DND-41 (cell line): ENCODE results near the gene HAAO.

Experiments
- ATAC-seq: fragments of 200-7000 bp; cut with Tn5 transposase; 3 replicates; pipeline ENCODE4 v1.9.1; 2021; ENCODE audit warnings: low read depth; ENCODE audit not compliant: insufficient read depth
- DNase-seq: peaks from one replicate; pipeline ENCODE4 v3.0.0-alpha.2; 2020
- H2AFZ ChIP-seq: 2 replicates; pipeline ENCODE4 v1.6.0; 2012; ENCODE audit warnings: low read depth, low read length
- H3K27ac ChIP-seq: 2 replicates; pipeline ENCODE4 v1.5.1; 2012; ENCODE audit warnings: low read length, inconsistent platforms
- H3K27me3 ChIP-seq: fragments of 200-600 bp; sonication (generic); 2 replicates; pipeline ENCODE4 v1.6.0; 2012; ENCODE audit warnings: low read length, mild to moderate bottlenecking, inconsistent platforms; ENCODE audit not compliant: insufficient read depth, poor library complexity
- H3K36me3 ChIP-seq: 2 replicates; pipeline ENCODE4 v1.5.1; 2012; ENCODE audit warnings: low read length, inconsistent platforms; ENCODE audit not compliant: insufficient read depth
- H3K4me1 ChIP-seq: 2 replicates; pipeline ENCODE4 v1.5.1; 2012; ENCODE audit warnings: mild to moderate bottlenecking, low read length; ENCODE audit not compliant: insufficient read depth
- H3K4me2 ChIP-seq: 2 replicates; pipeline ENCODE4 v1.6.0; 2012; ENCODE audit warnings: mild to moderate bottlenecking, moderate library complexity, low read length, inconsistent platforms; ENCODE audit not compliant: insufficient read depth
- H3K4me3 ChIP-seq, 2 experiments: fragments of 200-600 bp in 1 of 2; shearing (Covaris generic) in 1 of 2; 2 replicates each; pipeline ENCODE4 v1.5.1; 2012 to 2016; ENCODE audit warnings: inconsistent platforms in 2 of 2, low read length in 2 of 2, mild to moderate bottlenecking in 2 of 2, low read depth in 1 of 2, moderate library complexity in 1 of 2
- H3K79me2 ChIP-seq: 2 replicates; pipeline ENCODE4 v1.6.0; 2012; ENCODE audit warnings: low read length, inconsistent platforms; ENCODE audit not compliant: insufficient read depth
- H3K9ac ChIP-seq: 2 replicates; pipeline ENCODE4 v1.6.0; 2012; ENCODE audit warnings: low read depth, mild to moderate bottlenecking, inconsistent platforms, low read length, moderate library complexity
- H3K9me3 ChIP-seq: 2 replicates; pipeline ENCODE4 v1.5.1; 2012; ENCODE audit warnings: low read length, moderate library complexity, mild to moderate bottlenecking, inconsistent platforms; ENCODE audit not compliant: insufficient read depth, severe bottlenecking
- H4K20me1 ChIP-seq: 2 replicates; pipeline ENCODE4 v1.6.0; 2012; ENCODE audit warnings: low read length; ENCODE audit not compliant: insufficient read depth
- CTCF ChIP-seq: IDR thresholded peaks from 2 replicates; pipeline ENCODE4 v1.5.1; 2012; ENCODE audit warnings: borderline replicate concordance, low read length, moderate library complexity, mild to moderate bottlenecking; ENCODE audit not compliant: poor library complexity, severe bottlenecking; ENCODE audit errors: extremely low read depth
- EZH2 ChIP-seq: IDR thresholded peaks from 3 replicates; pipeline ENCODE4 v1.6.1; 2012; ENCODE audit warnings: borderline replicate concordance, low read depth, mild to moderate bottlenecking, moderate library complexity, low read length, inconsistent platforms; ENCODE audit not compliant: severe bottlenecking

The HAAO gene

GRCh38 chr2:42794271-42795046 is 2.1 kb upstream of the HAAO start:
- Histone ChIP-seq H3K27me3 (no peaks in the 10 kb centered on the region), H3K27ac (no peak overlapping the region), H3K4me2 (no peak overlapping the region), H4K20me1 (no peaks in the 10 kb centered on the region), H2AFZ (no peak overlapping the region), H3K9me3 (no peaks in the 10 kb centered on the region), H3K9ac (no peak overlapping the region), H3K4me3 (no peak overlapping the region), H3K4me1 (peaks cover 9% of the 10 kb centered on the region), H3K36me3 (no peaks in the 10 kb centered on the region), H3K79me2 (no peaks in the 10 kb centered on the region)
- no peak for DNase-seq
- ATAC-seq: no peak
- TF ChIP-seq EZH2 (no peak), CTCF (no peak)

DNA sequence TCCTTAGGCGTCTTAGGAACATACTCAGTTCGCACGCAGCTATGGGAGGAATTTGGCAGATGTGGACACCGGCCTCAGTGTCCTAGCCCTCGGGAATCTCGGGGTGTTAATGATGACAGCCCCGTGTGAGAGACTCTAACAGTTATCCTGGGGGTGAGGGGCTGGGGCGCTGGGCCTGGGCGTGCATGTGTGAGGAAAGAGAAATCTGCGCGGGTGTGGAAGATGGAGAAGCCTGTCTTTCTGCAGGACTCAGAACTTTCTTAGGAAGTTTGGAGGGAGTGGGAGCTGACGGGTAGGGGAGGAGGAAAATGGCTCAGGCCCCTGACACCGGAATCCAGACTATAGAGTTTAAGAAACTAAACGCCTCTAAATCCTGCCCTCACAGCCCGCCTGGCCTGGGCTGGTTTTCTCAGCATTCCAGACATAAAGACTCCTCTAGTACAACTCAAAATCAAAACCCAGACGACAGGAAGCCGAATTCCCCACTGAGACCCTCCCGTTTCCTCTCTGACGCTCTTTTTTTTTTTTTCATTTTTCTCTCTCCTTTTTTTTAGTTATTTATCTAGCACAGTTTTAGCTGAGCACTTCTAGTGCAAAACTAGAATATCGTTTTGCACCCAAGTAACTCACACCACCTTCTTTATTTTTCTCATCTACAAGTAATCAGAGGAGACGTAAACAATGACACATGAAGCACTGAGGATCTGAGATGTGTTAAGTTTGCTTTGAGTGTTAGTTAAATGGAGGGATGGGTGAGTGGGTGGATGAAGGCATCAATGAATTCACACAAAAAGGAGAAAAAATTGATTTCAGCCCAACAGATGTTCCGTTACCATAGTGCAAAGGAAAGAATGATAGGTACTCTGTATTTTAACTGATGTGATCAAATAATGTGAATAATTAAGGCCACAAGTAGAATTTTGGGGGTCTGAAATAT is 1.2 kb upstream of the HAAO start:
- no peak for DNase-seq
- Histone ChIP-seq H3K27ac (no peak overlapping the region), H3K79me2 (no peaks in the 10 kb centered on the region), H3K4me1 (peaks cover 9% of the 10 kb centered on the region), H3K27me3 (no peaks in the 10 kb centered on the region), H4K20me1 (no peaks in the 10 kb centered on the region), H3K9ac (no peak overlapping the region), H3K4me2 (no peak overlapping the region), H3K36me3 (no peaks in the 10 kb centered on the region), H2AFZ (no peak overlapping the region), H3K4me3 (no peak overlapping the region), H3K9me3 (no peaks in the 10 kb centered on the region)
- ATAC-seq: no peak
- no peak for TF ChIP-seq CTCF
- no peak for TF ChIP-seq EZH2

DNA sequence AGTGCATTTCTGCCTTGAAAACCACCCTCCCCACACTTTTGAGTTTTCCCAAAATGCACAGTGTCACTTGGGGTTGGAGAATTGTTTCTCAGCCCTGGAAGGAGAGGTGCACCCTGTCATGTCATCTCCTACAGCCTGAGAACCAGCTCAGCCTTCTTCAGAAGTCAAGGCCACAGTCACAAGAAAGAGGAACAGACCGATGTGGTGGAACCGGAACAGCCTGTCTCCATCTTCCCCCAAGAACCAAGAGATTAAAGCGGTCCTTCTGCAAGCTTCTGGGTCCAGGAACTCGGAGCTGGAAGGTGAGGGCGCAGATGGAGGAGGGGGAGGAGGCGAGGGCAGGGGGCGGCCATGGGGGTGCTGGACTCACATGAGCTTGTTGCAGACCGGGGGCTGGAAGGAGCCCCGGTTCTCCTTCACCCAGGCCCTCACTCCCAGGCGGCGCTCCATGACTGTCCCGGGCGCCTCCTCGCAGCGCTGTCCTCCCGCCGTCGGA is 248 bp downstream of the HAAO start:
- Histone ChIP-seq H3K9ac (no peak overlapping the region), H3K4me2 (no peak overlapping the region), H3K27ac (no peak overlapping the region), H3K4me1 (peaks cover 9% of the 10 kb centered on the region), H3K36me3 (no peaks in the 10 kb centered on the region), H3K4me3 (no peak overlapping the region), H3K9me3 (no peaks in the 10 kb centered on the region), H4K20me1 (no peaks in the 10 kb centered on the region), H3K79me2 (no peaks in the 10 kb centered on the region), H2AFZ (no peak overlapping the region), H3K27me3 (no peaks in the 10 kb centered on the region)
- no peak for DNase-seq
- ATAC-seq: no peak
- TF ChIP-seq EZH2 (no peak), CTCF (no peak)
